SK-N-SH (cell line): ENCODE data around the gene TEP1. TPM values are rescaled to one million over a fixed set of nuclear protein-coding genes. Genes with fewer than 3 reads are reported as not detected.

ENCODE experiments used
- CTCF ChIA-PET: fragments of 300-600, 350-600 bp; formaldehyde crosslinking; extraction: SDS; loops from one replicate; lab custom pipeline; 2021; lab: Yijun Ruan, JAX
- POLR2A ChIA-PET: fragments of 350-600 bp; sonication (Branson Sonifier 250); formaldehyde crosslinking; extraction: SDS; loops from one replicate; lab custom pipeline; 2020; ENCODE audit warnings: antibody characterized with exemption, inconsistent platforms; lab: Yijun Ruan, JAX
- DNase-seq: peaks from one replicate; pipeline ENCODE4 v3.0.0; 2012
- H2AFZ ChIP-seq: fragments of 200-600 bp; sonication (generic); 2 replicates; pipeline ENCODE4 v1.8.1; 2016; ENCODE audit warnings: antibody characterized with exemption, mild to moderate bottlenecking, low read depth
- H3F3A ChIP-seq: fragments of 200-600 bp; sonication (generic); replicated peaks from 2 replicates; pipeline ENCODE3; 2016; ENCODE audit warnings: antibody characterized with exemption, mild to moderate bottlenecking; ENCODE audit not compliant: insufficient read depth
- H3K27ac ChIP-seq, 2 experiments: fragments of 200-500 bp in 1 of 2; fragments of 200-600 bp in 1 of 2; sonication (Bioruptor generic) in 1 of 2; sonication (generic), shearing (Covaris generic) in 1 of 2; 2 replicates each; pipeline versions ENCODE4 v1.5.1 to v1.6.1; 2014 to 2016; ENCODE audit warnings: low read depth in 2 of 2, inconsistent platforms in 1 of 2, low read length in 1 of 2, mild to moderate bottlenecking in 1 of 2, mixed read lengths in 1 of 2
- H3K27me3 ChIP-seq: fragments of 200-600 bp; sonication (generic), shearing (Covaris generic); 2 replicates; pipeline ENCODE4 v1.6.1; 2016; ENCODE audit warnings: mixed run types; ENCODE audit not compliant: insufficient read depth
- H3K36me3 ChIP-seq, 2 experiments: fragments of 200-500 bp in 1 of 2; fragments of 200-600 bp in 1 of 2; sonication (Bioruptor generic) in 1 of 2; sonication (generic) in 1 of 2; replicated peaks in 1 of 2; 2 replicates each; pipeline versions ENCODE3 to v1.5.1; 2014 to 2016; ENCODE audit warnings: low read length in 1 of 2, mild to moderate bottlenecking in 1 of 2; ENCODE audit not compliant: insufficient read depth in 2 of 2, control insufficient read depth in 1 of 2
- H3K4me1 ChIP-seq, 2 experiments: fragments of 200-500 bp in 1 of 2; fragments of 200-600 bp in 1 of 2; sonication (Bioruptor generic) in 1 of 2; sonication (generic), shearing (Covaris generic) in 1 of 2; 2 replicates each; pipeline versions ENCODE4 v1.5.1 to v1.6.1; 2014 to 2016; ENCODE audit warnings: low read depth in 1 of 2, low read length in 1 of 2, mixed run types in 1 of 2; ENCODE audit not compliant: insufficient read depth in 2 of 2, control insufficient read depth in 1 of 2
- H3K4me2 ChIP-seq: fragments of 200-600 bp; sonication (generic), shearing (Covaris generic); 2 replicates; pipeline ENCODE4 v1.6.1; 2017; ENCODE audit warnings: mixed run types
- H3K4me3 ChIP-seq, 2 experiments: fragments of 200-500 bp in 1 of 2; fragments of 200-600 bp in 1 of 2; sonication (Bioruptor generic) in 1 of 2; sonication (generic), shearing (Covaris generic) in 1 of 2; 2 replicates each; pipeline versions ENCODE4 v1.5.1 to v1.8.1; 2014 to 2016; ENCODE audit warnings: low read depth in 2 of 2, inconsistent platforms in 1 of 2, low read length in 1 of 2, mild to moderate bottlenecking in 1 of 2, mixed read lengths in 1 of 2, moderate library complexity in 1 of 2
- H3K79me2 ChIP-seq: fragments of 200-600 bp; sonication (generic); 2 replicates; pipeline ENCODE4 v1.8.1; 2017; ENCODE audit warnings: mild to moderate bottlenecking; ENCODE audit not compliant: insufficient read depth
- H3K9ac ChIP-seq: fragments of 200-600 bp; sonication (generic); 2 replicates; pipeline ENCODE4 v1.6.1; 2017; ENCODE audit warnings: mixed run types
- H3K9me2 ChIP-seq: fragments of 200-600 bp; sonication (generic); 2 replicates; pipeline ENCODE4 v1.6.1; 2017; ENCODE audit warnings: mixed run types
- H3K9me3 ChIP-seq: fragments of 200-600 bp; sonication (generic); 2 replicates; pipeline ENCODE4 v1.6.1; 2017; ENCODE audit warnings: mixed run types, mild to moderate bottlenecking, moderate library complexity
- H4K20me1 ChIP-seq: fragments of 200-600 bp; sonication (generic); 2 replicates; pipeline ENCODE4 v1.6.1; 2017; ENCODE audit warnings: mild to moderate bottlenecking, mixed run types; ENCODE audit not compliant: insufficient read depth
- ELF1 ChIP-seq: IDR thresholded peaks from 2 replicates; pipeline ENCODE4 v1.4.0; 2012
- FOSL2 ChIP-seq: IDR thresholded peaks from 2 replicates; pipeline ENCODE4 v1.4.0; 2012; ENCODE audit warnings: low read depth, mild to moderate bottlenecking, moderate library complexity, borderline replicate concordance
- FOXJ3 ChIP-seq: sonication (generic); formaldehyde crosslinking; IDR thresholded peaks from 2 replicates; pipeline ENCODE4 v1.5.1; 2020; ENCODE audit warnings: mild to moderate bottlenecking, missing genetic modification reagents
- GATA2 ChIP-seq: sonication (generic); formaldehyde crosslinking; IDR thresholded peaks from 2 replicates; pipeline ENCODE4 v1.5.0; 2020; ENCODE audit warnings: mild to moderate bottlenecking, missing genetic modification reagents
- NFIC ChIP-seq: IDR thresholded peaks from 2 replicates; pipeline ENCODE4 v1.4.0; 2012; ENCODE audit warnings: borderline replicate concordance
- NRF1 ChIP-seq: IDR thresholded peaks from 2 replicates; pipeline ENCODE4 v1.6.1; 2012; ENCODE audit warnings: low read depth, mild to moderate bottlenecking, low read length
- RXRA ChIP-seq: IDR thresholded peaks from 2 replicates; pipeline ENCODE4 v1.4.0; 2012; ENCODE audit warnings: low read depth, mild to moderate bottlenecking, borderline replicate concordance
- SIN3A ChIP-seq: IDR thresholded peaks from 2 replicates; pipeline ENCODE4 v1.6.1; 2012; ENCODE audit warnings: low read depth, mild to moderate bottlenecking, low read length, moderate library complexity, borderline replicate concordance
- SMC3 ChIP-seq: IDR thresholded peaks from 2 replicates; pipeline ENCODE4 v1.6.1; 2012; ENCODE audit warnings: low read depth, low read length, improper control_type of control experiment
- USF2 ChIP-seq: fragments of 150-350 bp; IDR thresholded peaks from 2 replicates; pipeline ENCODE4 v1.6.1; 2017; ENCODE audit warnings: antibody characterized with exemption, low read length, low read depth, borderline replicate concordance
- WGBS: methylation state at CpG from one replicate; pipeline ENCODE4 v1.1.6; 2017; ENCODE audit warnings: low lambda C conversion rate; 5-methylcytosine and 5-hydroxymethylcytosine counted together
- polyA plus RNA-seq, 3 experiments: library from polyadenylated mRNA; depleted of rRNA; stranded (reverse); fragments of >200 nt; gene quantifications; 2 replicates each; pipeline ENCODE4 v1.2.3, GENCODE V29; 2012
- TF ChIP-seq, protein P1 (sequence below): IDR thresholded peaks from 2 replicates; pipeline ENCODE4 v1.4.0; 2012; ENCODE audit warnings: low read depth
- TF ChIP-seq, protein P2 (sequence below): IDR thresholded peaks from 2 replicates; pipeline ENCODE4 v1.6.1; 2012; ENCODE audit warnings: mild to moderate bottlenecking, low read depth, low read length, moderate library complexity
- TF ChIP-seq, protein P3 (sequence below): IDR thresholded peaks from 2 replicates; pipeline ENCODE4 v1.4.0; 2012; ENCODE audit warnings: low read depth, borderline replicate concordance

Gene TEP1
- polyA plus RNA-seq, 1 of the 3 experiments (the other 2 are of a cell fraction): 12.1 TPM

- TF ChIP-seq FOXJ3 (CRISPR knock-in tag) (no peak), SMC3 (no peak)
These were observed 15.8 kb downstream of the TEP1 start (continued) for GRCh38 chr14:20397511-20397910.

DNA sequence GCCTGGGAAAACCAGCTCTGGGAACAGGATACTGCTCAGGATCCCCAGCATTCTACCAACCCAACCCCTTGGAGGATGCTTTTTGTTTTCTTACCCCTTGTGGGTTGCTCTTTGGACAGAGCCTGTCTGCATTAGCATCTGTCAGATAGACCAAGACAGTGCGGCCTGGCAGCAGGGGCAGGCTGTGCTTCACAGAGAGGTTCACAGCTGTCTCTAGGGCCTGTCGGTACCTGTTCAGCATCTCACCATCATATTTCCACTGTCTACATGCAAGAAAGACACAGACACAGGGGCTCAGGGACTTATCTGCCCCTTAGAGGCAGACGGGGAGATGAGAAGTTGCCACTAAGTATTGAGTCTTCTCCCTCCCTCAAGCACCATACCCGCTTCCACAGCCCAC is 21.8 kb downstream of the TEP1 start:
- Histone ChIP-seq H3K4me2 (no peak overlapping the region), H3K36me3 (peaks cover 49 to 68% of the 10 kb centered on the region in 2 experiments), H3K27me3 (no peaks in the 10 kb centered on the region), H3F3A (no peaks in the 10 kb centered on the region), H3K79me2 (no peaks in the 10 kb centered on the region), H3K27ac (no peak overlapping the region), H3K9me2 (no peaks in the 10 kb centered on the region), H3K9ac (no peak overlapping the region), H2AFZ (no peak overlapping the region), H3K4me3 (no peak overlapping the region), H3K4me1 (no peaks in the 10 kb centered on the region), H3K9me3 (no peaks in the 10 kb centered on the region), H4K20me1 (no peaks in the 10 kb centered on the region)
- TF ChIP-seq RXRA (no peak), FOSL2 (no peak), GATA2 (CRISPR knock-in tag) (no peak), SMC3 (no peak), NFIC (no peak), SIN3A (no peak), NRF1 (no peak), USF2 (no peak), ELF1 (no peak)
- TF ChIP-seq, protein P1, sequence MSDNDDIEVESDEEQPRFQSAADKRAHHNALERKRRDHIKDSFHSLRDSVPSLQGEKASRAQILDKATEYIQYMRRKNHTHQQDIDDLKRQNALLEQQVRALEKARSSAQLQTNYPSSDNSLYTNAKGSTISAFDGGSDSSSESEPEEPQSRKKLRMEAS: no peak
- TF ChIP-seq, protein P2, sequence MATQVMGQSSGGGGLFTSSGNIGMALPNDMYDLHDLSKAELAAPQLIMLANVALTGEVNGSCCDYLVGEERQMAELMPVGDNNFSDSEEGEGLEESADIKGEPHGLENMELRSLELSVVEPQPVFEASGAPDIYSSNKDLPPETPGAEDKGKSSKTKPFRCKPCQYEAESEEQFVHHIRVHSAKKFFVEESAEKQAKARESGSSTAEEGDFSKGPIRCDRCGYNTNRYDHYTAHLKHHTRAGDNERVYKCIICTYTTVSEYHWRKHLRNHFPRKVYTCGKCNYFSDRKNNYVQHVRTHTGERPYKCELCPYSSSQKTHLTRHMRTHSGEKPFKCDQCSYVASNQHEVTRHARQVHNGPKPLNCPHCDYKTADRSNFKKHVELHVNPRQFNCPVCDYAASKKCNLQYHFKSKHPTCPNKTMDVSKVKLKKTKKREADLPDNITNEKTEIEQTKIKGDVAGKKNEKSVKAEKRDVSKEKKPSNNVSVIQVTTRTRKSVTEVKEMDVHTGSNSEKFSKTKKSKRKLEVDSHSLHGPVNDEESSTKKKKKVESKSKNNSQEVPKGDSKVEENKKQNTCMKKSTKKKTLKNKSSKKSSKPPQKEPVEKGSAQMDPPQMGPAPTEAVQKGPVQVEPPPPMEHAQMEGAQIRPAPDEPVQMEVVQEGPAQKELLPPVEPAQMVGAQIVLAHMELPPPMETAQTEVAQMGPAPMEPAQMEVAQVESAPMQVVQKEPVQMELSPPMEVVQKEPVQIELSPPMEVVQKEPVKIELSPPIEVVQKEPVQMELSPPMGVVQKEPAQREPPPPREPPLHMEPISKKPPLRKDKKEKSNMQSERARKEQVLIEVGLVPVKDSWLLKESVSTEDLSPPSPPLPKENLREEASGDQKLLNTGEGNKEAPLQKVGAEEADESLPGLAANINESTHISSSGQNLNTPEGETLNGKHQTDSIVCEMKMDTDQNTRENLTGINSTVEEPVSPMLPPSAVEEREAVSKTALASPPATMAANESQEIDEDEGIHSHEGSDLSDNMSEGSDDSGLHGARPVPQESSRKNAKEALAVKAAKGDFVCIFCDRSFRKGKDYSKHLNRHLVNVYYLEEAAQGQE: no peak
- TF ChIP-seq, protein P3, sequence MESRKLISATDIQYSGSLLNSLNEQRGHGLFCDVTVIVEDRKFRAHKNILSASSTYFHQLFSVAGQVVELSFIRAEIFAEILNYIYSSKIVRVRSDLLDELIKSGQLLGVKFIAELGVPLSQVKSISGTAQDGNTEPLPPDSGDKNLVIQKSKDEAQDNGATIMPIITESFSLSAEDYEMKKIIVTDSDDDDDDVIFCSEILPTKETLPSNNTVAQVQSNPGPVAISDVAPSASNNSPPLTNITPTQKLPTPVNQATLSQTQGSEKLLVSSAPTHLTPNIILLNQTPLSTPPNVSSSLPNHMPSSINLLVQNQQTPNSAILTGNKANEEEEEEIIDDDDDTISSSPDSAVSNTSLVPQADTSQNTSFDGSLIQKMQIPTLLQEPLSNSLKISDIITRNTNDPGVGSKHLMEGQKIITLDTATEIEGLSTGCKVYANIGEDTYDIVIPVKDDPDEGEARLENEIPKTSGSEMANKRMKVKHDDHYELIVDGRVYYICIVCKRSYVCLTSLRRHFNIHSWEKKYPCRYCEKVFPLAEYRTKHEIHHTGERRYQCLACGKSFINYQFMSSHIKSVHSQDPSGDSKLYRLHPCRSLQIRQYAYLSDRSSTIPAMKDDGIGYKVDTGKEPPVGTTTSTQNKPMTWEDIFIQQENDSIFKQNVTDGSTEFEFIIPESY: no peak
- POLR2A ChIA-PET: no interaction called here
- CTCF ChIA-PET: interaction anchor here (1.2 to 1.3 kb wide), 3 partner anchors 13 to 85 kb away, joined by 3 to 4 read pairs (median 3); no protein-coding TSS in a partner anchor
- 97% methylated on average over 4 of the region's 4 CpGs for WGBS
- no peak for DNase-seq
